B cell (primary cell): ENCODE results near the gene ARHGAP9. TPM values are rescaled to one million over a fixed set of nuclear protein-coding genes. Genes with fewer than 3 reads are reported as not detected.

ENCODE experiments used
- ATAC-seq: fragments of 200-7000 bp; cut with Tn5 transposase; one replicate; pipeline ENCODE4 v1.10.0; 2021; ENCODE audit warnings: low read depth, mild to moderate bottlenecking, moderate number of reproducible peaks, moderate library complexity
- CTCF ChIA-PET: fragments of 350-600 bp; sonication (Branson Sonifier 250); formaldehyde crosslinking; loops from one replicate; lab custom pipeline; 2021; ENCODE audit warnings: antibody characterized with exemption, inconsistent platforms; lab: Charles Lee
- POLR2A ChIA-PET: fragments of 350-600 bp; sonication (Branson Sonifier 250); formaldehyde crosslinking; loops from one replicate; lab custom pipeline; 2021; ENCODE audit warnings: antibody characterized with exemption; lab: Charles Lee
- DNase-seq: peaks from one replicate; pipeline ENCODE4 v3.0.0; 2013
- H2AFZ ChIP-seq: 2 replicates; pipeline ENCODE4 v1.6.1; 2012; ENCODE audit warnings: mild to moderate bottlenecking, low read depth, low read length; ENCODE audit not compliant: insufficient read depth, poor library complexity, severe bottlenecking
- H3K27ac ChIP-seq, 2 donors: 1 replicate in 1 of 2; 2 replicates in 1 of 2; pipeline ENCODE4 v1.5.1; 2012 to 2013; ENCODE audit warnings: low read length in 2 of 2, mild to moderate bottlenecking in 2 of 2, moderate library complexity in 1 of 2
- H3K27me3 ChIP-seq, 4 experiments: fragments of 200-600 bp in 1 of 4; sonication (generic) in 1 of 4; replicated peaks in 1 of 4; 1 replicate in 2 of 4; 2 replicates in 2 of 4; pipeline versions ENCODE4 v1.6.1 to v1.7.0; 2013 to 2016; ENCODE audit warnings: low read length in 3 of 4, mild to moderate bottlenecking in 2 of 4, mixed read lengths in 1 of 4, moderate library complexity in 1 of 4; ENCODE audit not compliant: insufficient read depth in 4 of 4, control insufficient read depth in 3 of 4; ENCODE audit errors: control extremely low read depth in 1 of 4
- H3K36me3 ChIP-seq, 2 experiments: replicated peaks in 1 of 2; 1 replicate in 1 of 2; 2 replicates in 1 of 2; pipeline versions ENCODE4 v1.6.1 to v1.7.1; 2013; ENCODE audit warnings: low read length in 1 of 2; ENCODE audit not compliant: insufficient read depth in 2 of 2, control insufficient read depth in 1 of 2; ENCODE audit errors: control extremely low read depth in 1 of 2, extremely low read depth in 1 of 2
- H3K4me1 ChIP-seq, 2 donors: fragments of 200-600 bp in 1 of 2; sonication (generic) in 1 of 2; 1 replicate in 1 of 2; 2 replicates in 1 of 2; pipeline versions ENCODE4 v1.5.1 to v1.6.1; 2013 to 2017; ENCODE audit warnings: low read length in 2 of 2; ENCODE audit not compliant: control insufficient read depth in 2 of 2, insufficient read depth in 2 of 2
- H3K4me2 ChIP-seq: replicated peaks from 2 replicates; pipeline ENCODE3; 2012; ENCODE audit warnings: mild to moderate bottlenecking, low read depth, low read length; ENCODE audit not compliant: poor library complexity, severe bottlenecking
- H3K4me3 ChIP-seq, 5 experiments: fragments of 200-600 bp in 1 of 5; sonication (generic) in 1 of 5; 1 replicate in 3 of 5; 2 replicates in 2 of 5; pipeline versions ENCODE4 v1.5.1 to v1.7.0; 2011 to 2016; ENCODE audit warnings: low read length in 4 of 5, mild to moderate bottlenecking in 4 of 5, low read depth in 2 of 5, control low read depth in 1 of 5, moderate library complexity in 1 of 5; ENCODE audit not compliant: insufficient read depth in 1 of 5; ENCODE audit errors: control extremely low read depth in 1 of 5, extremely low read depth in 1 of 5
- H3K79me2 ChIP-seq: fragments of 200-600 bp; sonication (generic); one replicate; pipeline ENCODE4 v1.6.0; 2016; ENCODE audit warnings: low read length; ENCODE audit not compliant: control insufficient read depth, insufficient read depth
- H3K9ac ChIP-seq: fragments of 200-600 bp; sonication (generic); 2 replicates; pipeline ENCODE4 v1.6.1; 2017; ENCODE audit warnings: mild to moderate bottlenecking, low read length, moderate library complexity
- H3K9me3 ChIP-seq, 3 donors: one replicate each; pipeline versions ENCODE4 v1.6.1 to v1.7.1; 2013; ENCODE audit warnings: low read length in 2 of 3; ENCODE audit not compliant: control insufficient read depth in 2 of 3, insufficient read depth in 1 of 3; ENCODE audit errors: control extremely low read depth in 1 of 3
- H4K20me1 ChIP-seq: 2 replicates; pipeline ENCODE4 v1.6.0; 2012; ENCODE audit warnings: mild to moderate bottlenecking, low read length; ENCODE audit not compliant: insufficient read depth, control insufficient read depth, poor library complexity, severe bottlenecking
- H3K27ac Mint-ChIP-seq: one replicate; pipeline ENCODE4 v1.8.0; 2021; ENCODE audit warnings: mixed read lengths
- H3K27me3 Mint-ChIP-seq: one replicate; pipeline ENCODE4 v1.8.0; 2021; ENCODE audit warnings: mixed read lengths
- H3K4me1 Mint-ChIP-seq: one replicate; pipeline ENCODE4 v1.8.0; 2021; ENCODE audit warnings: mixed read lengths
- H3K4me3 Mint-ChIP-seq: one replicate; pipeline ENCODE4 v1.8.0; 2021; ENCODE audit warnings: mixed read lengths
- H3K9me3 Mint-ChIP-seq: one replicate; pipeline ENCODE4 v1.8.0; 2022; ENCODE audit warnings: mixed read lengths; ENCODE audit not compliant: insufficient read depth
- CTCF ChIP-seq: fragments of 200-600 bp; IDR thresholded peaks from one replicate; pipeline ENCODE4 v1.8.0; 2022; ENCODE audit warnings: antibody characterized with exemption, mild to moderate bottlenecking
- EZH2 ChIP-seq: IDR thresholded peaks from 2 replicates; pipeline ENCODE4 v1.6.1; 2012; ENCODE audit warnings: borderline replicate concordance, low read depth, mild to moderate bottlenecking, moderate library complexity, low read length; ENCODE audit not compliant: insufficient read depth, poor library complexity, severe bottlenecking
- WGBS: methylation state at CpG from one replicate; pipeline ENCODE4 v1.1.5; 2013; ENCODE audit warnings: missing lambda C conversion rate; ENCODE audit not compliant: insufficient coverage; 5-methylcytosine and 5-hydroxymethylcytosine counted together
- intact Hi-C: fragments of 100-400 bp; cut with micrococcal nuclease; formaldehyde crosslinking; loops from one replicate; pipeline ENCODE4 v1.10.0; 2022
- polyA plus RNA-seq: library from polyadenylated mRNA; depleted of rRNA; stranded (reverse); fragments of >200 nt; gene quantifications from 2 replicates; pipeline ENCODE4 v1.2.3, GENCODE V29; 2012
- total RNA-seq, 2 donors: library from RNA; stranded (reverse); fragments of 120-200 nt in 1 of 2; gene quantifications; 1 replicate in 1 of 2; 2 replicates in 1 of 2; pipeline versions ENCODE4 v1.2.3 to v1.2.4, GENCODE V29; 2013 to 2022

Gene ARHGAP9
- total and polyA plus RNA-seq, 2 donors (not counting 1 experiment from before 2014, with no cell fraction given), result 161 to 390 TPM

GRCh38 chr12:57522887-57523705 lies 43.4 kb upstream of the ARHGAP9 start:
- Histone ChIP-seq H2AFZ (peak overlapping the region; percentile 59), H3K36me3 (peaks cover 0 to 27% of the 10 kb centered on the region in 2 experiments), H3K9me3 (no peaks in the 10 kb centered on the region), H3K27ac (peak overlapping the region; percentile 78 to 87), H3K79me2 (peaks cover 31% of the 10 kb centered on the region), H3K4me2 (peak overlapping the region; percentile 96), H3K4me3 (peak overlapping the region; percentile 72 to 89 (median 81)), H3K4me1 (peaks cover 42 to 51% of the 10 kb centered on the region in 2 donors), H3K9ac (peak overlapping the region; percentile 87), H4K20me1 (peaks cover 31% of the 10 kb centered on the region), H3K27me3 (no peaks in the 10 kb centered on the region)
- WGBS, result 2% methylated on average over 8 of the region's 38 CpGs
- H3K4me3 Mint-ChIP-seq, result peak overlapping the region; percentile 98
- ChIA-PET CTCF (interaction anchor here (0.7 to 1.3 kb wide), 3 partner anchors 21 to 64 kb away, joined by 3 to 4 read pairs (median 3); partner anchors contain the start of gene GLI1), POLR2A (interaction anchor here (0.6 to 2.4 kb wide), 9 partner anchors 9 to 1302 kb away, joined by 3 to 13 read pairs (median 3); partner anchors contain the start of genes DCTN2 and RNF41)
- TF ChIP-seq EZH2, result no peak
- TF ChIP-seq CTCF, result no peak
- H3K4me1 Mint-ChIP-seq, result peaks cover 58% of the 10 kb centered on the region
- DNase-seq (peak; percentile 74), ATAC-seq (no peak)
- intact Hi-C loops, result loop anchor here (1.0 to 10.0 kb wide), 10 partner anchors 24 to 1404 kb away; partner anchors contain the start of genes ARHGAP9, BAZ2A, CNPY2 and DCTN2
- no peaks in the 10 kb centered on the region for H3K9me3 Mint-ChIP-seq
- H3K27me3 Mint-ChIP-seq, result no peaks in the 10 kb centered on the region
- H3K27ac Mint-ChIP-seq, result peak overlapping the region; percentile 95
